ENCODE measurements around the gene CTDSPL.

Gene CTDSPL

GRCh38 chr3:37990527-37990926 lies 128.8 kb downstream of the CTDSPL start, which contains the start of gene VILL:
Gene VILL, plus strand, starts transcription at chr3:37990786. Its CDS starts 2,887 bp downstream, at chr3:37993673.
- no peaks in the 10 kb centered on the region for H3K27me3 ChIP-seq (ENCODE audit: control insufficient read depth in 1 of 2, insufficient read depth in 2 of 2, low read length in 2 of 2)
- H3K4me1 ChIP-seq (ENCODE audit: control insufficient read depth in 1 of 2, insufficient read depth in 2 of 2, low read length in 2 of 2) = peaks cover 64 to 65% of the 10 kb centered on the region in 2 donors
- peak within 1 kb of the TSS; percentile 66 to 70 for H3K4me3 ChIP-seq (ENCODE audit: low read depth in 1 of 2, low read length in 2 of 2)
- peaks cover 4% of the 10 kb centered on the region in 2 donors for H3K36me3 ChIP-seq (ENCODE audit: control insufficient read depth in 1 of 2, insufficient read depth in 2 of 2, low read length in 2 of 2)
- peak within 1 kb of the TSS; percentile 88 for H3K27ac ChIP-seq (ENCODE audit: low read depth, low read length)
- H3K9me3 ChIP-seq (ENCODE audit: control insufficient read depth in 1 of 2, low read length in 2 of 2) = no peaks in the 10 kb centered on the region
- H3K9ac ChIP-seq (ENCODE audit: low read depth in 1 of 2, low read length in 2 of 2) = peak within 1 kb of the TSS; percentile 90 to 99

- Histone ChIP-seq H3K36me3 (ENCODE audit: control insufficient read depth in 1 of 2, insufficient read depth in 2 of 2, low read length in 2 of 2) (peaks cover 9 to 10% of the 10 kb centered on the region in 2 donors), H3K9me3 (ENCODE audit: control insufficient read depth in 1 of 2, low read length in 2 of 2) (no peaks in the 10 kb centered on the region), H3K9ac (ENCODE audit: low read depth in 1 of 2, low read length in 2 of 2) (peak overlapping the region; percentile 90 to 99), H3K4me3 (ENCODE audit: low read depth in 1 of 2, low read length in 2 of 2) (peak overlapping the region; percentile 66 to 70), H3K4me1 (ENCODE audit: control insufficient read depth in 1 of 2, insufficient read depth in 2 of 2, low read length in 2 of 2) (peaks cover 61 to 65% of the 10 kb centered on the region in 2 donors), H3K27ac (ENCODE audit: low read depth, low read length) (peak overlapping the region; percentile 88), H3K27me3 (ENCODE audit: control insufficient read depth in 1 of 2, insufficient read depth in 2 of 2, low read length in 2 of 2) (no peaks in the 10 kb centered on the region)
These were observed 129.4 kb downstream of the CTDSPL start for GRCh38 chr3:37991109-37991508.

DNA sequence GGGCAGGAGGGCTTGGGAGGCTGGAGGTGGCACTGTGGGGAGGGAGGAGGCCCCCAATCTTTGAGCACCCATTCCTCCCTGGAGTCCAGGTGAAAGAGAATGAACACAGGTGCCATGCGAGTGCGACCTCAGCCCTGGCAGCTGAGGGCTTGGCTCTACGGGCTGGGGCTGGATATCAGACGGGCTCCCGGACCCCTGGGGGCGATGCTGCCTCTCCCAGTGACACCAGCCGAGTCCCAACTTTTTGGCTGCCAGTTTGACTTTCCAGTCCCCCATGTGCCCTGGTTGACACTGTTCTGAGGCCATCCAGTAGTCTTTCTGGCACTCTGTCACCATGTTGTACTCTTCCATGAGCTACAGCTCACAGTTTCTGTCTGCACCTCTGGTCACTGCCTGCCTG lies 130.1 kb downstream of the CTDSPL start:
- H3K4me1 ChIP-seq (ENCODE audit: control insufficient read depth in 1 of 2, insufficient read depth in 2 of 2, low read length in 2 of 2) = peaks cover 60 to 65% of the 10 kb centered on the region in 2 donors
- peak overlapping the region; percentile 90 to 99 for H3K9ac ChIP-seq (ENCODE audit: low read depth in 1 of 2, low read length in 2 of 2)
- no peaks in the 10 kb centered on the region for H3K27me3 ChIP-seq (ENCODE audit: control insufficient read depth in 1 of 2, insufficient read depth in 2 of 2, low read length in 2 of 2)
- no peaks in the 10 kb centered on the region for H3K9me3 ChIP-seq (ENCODE audit: control insufficient read depth in 1 of 2, low read length in 2 of 2)
- peaks cover 13 to 16% of the 10 kb centered on the region in 2 donors for H3K36me3 ChIP-seq (ENCODE audit: control insufficient read depth in 1 of 2, insufficient read depth in 2 of 2, low read length in 2 of 2)
- H3K4me3 ChIP-seq (ENCODE audit: low read depth in 1 of 2, low read length in 2 of 2) = peak overlapping the region; percentile 66 to 70
- H3K27ac ChIP-seq (ENCODE audit: low read depth, low read length) = peak overlapping the region; percentile 88

- H3K4me3 ChIP-seq (ENCODE audit: low read depth in 1 of 2, low read length in 2 of 2) = peak overlapping the region; percentile 81 to 87
- H3K27me3 ChIP-seq (ENCODE audit: control insufficient read depth in 1 of 2, insufficient read depth in 2 of 2, low read length in 2 of 2) = no peaks in the 10 kb centered on the region
- H3K36me3 ChIP-seq (ENCODE audit: control insufficient read depth in 1 of 2, insufficient read depth in 2 of 2, low read length in 2 of 2) = peaks cover 16 to 17% of the 10 kb centered on the region in 2 donors
- peaks cover 63 to 68% of the 10 kb centered on the region in 2 donors for H3K4me1 ChIP-seq (ENCODE audit: control insufficient read depth in 1 of 2, insufficient read depth in 2 of 2, low read length in 2 of 2)
- peak overlapping the region; percentile 90 to 99 for H3K9ac ChIP-seq (ENCODE audit: low read depth in 1 of 2, low read length in 2 of 2)
- peak overlapping the region; percentile 91 for H3K27ac ChIP-seq (ENCODE audit: low read depth, low read length)
- H3K9me3 ChIP-seq (ENCODE audit: control insufficient read depth in 1 of 2, low read length in 2 of 2) = no peaks in the 10 kb centered on the region
These were observed 130.8 kb downstream of the CTDSPL start for GRCh38 chr3:37992271-37993066.

- H3K36me3 ChIP-seq (ENCODE audit: control insufficient read depth in 1 of 2, insufficient read depth in 2 of 2, low read length in 2 of 2) = peaks cover 16 to 23% of the 10 kb centered on the region in 2 donors
- peak overlapping the region; percentile 81 to 87 for H3K4me3 ChIP-seq (ENCODE audit: low read depth in 1 of 2, low read length in 2 of 2)
- H3K9me3 ChIP-seq (ENCODE audit: control insufficient read depth in 1 of 2, low read length in 2 of 2) = no peaks in the 10 kb centered on the region
- H3K27me3 ChIP-seq (ENCODE audit: control insufficient read depth in 1 of 2, insufficient read depth in 2 of 2, low read length in 2 of 2) = no peaks in the 10 kb centered on the region
- H3K27ac ChIP-seq (ENCODE audit: low read depth, low read length) = peak overlapping the region; percentile 91
- peaks cover 61 to 68% of the 10 kb centered on the region in 2 donors for H3K4me1 ChIP-seq (ENCODE audit: control insufficient read depth in 1 of 2, insufficient read depth in 2 of 2, low read length in 2 of 2)
- peak overlapping the region; percentile 90 to 99 for H3K9ac ChIP-seq (ENCODE audit: low read depth in 1 of 2, low read length in 2 of 2)
These were observed 131.4 kb downstream of the CTDSPL start for GRCh38 chr3:37993067-37993455.

- H3K36me3 ChIP-seq (ENCODE audit: control insufficient read depth in 1 of 2, insufficient read depth in 2 of 2, low read length in 2 of 2) = peaks cover 16 to 23% of the 10 kb centered on the region in 2 donors
- H3K27me3 ChIP-seq (ENCODE audit: control insufficient read depth in 1 of 2, insufficient read depth in 2 of 2, low read length in 2 of 2) = no peaks in the 10 kb centered on the region
- peak overlapping the region; percentile 90 to 99 for H3K9ac ChIP-seq (ENCODE audit: low read depth in 1 of 2, low read length in 2 of 2)
- H3K4me3 ChIP-seq (ENCODE audit: low read depth in 1 of 2, low read length in 2 of 2) = peak overlapping the region; percentile 81 to 87
- peak overlapping the region; percentile 91 for H3K27ac ChIP-seq (ENCODE audit: low read depth, low read length)
- peaks cover 62 to 71% of the 10 kb centered on the region in 2 donors for H3K4me1 ChIP-seq (ENCODE audit: control insufficient read depth in 1 of 2, insufficient read depth in 2 of 2, low read length in 2 of 2)
- H3K9me3 ChIP-seq (ENCODE audit: control insufficient read depth in 1 of 2, low read length in 2 of 2) = no peaks in the 10 kb centered on the region
These were observed 131.8 kb downstream of the CTDSPL start for GRCh38 chr3:37993460-37993819.

DNA sequence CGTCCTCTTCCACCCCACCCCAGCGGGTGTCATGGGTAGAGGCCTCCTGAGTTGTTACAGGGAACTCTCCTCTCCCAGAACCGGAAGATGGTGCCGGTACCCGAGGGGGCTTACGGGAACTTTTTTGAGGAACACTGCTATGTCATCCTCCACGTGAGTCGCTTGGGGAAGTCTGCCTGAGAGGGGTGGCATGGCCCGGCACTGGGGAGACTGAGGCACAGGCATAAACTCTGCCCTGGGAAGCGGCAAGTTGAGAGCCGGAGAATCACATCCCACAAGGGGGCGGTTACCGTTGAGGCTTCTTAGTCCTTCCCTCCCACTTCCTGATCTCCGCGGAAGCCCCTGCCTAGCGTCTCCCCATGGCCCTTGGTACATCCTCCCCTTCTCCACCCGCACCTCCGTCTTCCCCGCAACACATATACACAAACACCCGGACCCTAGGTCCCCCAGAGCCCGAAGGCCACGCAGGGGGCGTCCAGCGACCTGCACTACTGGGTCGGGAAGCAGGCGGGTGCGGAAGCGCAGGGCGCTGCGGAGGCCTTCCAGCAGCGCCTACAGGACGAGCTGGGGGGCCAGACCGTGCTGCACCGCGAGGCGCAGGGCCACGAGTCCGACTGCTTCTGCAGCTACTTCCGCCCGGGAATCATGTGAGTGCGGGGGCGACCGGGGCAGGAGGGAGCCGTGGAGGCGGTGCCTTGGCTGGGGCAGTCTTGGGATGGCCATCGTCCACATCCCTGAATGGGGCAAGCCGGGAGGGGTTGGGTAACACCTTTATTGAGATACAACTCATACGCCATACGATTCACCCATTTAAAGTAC lies 132.3 kb downstream of the CTDSPL start:
- H3K27ac ChIP-seq (ENCODE audit: low read depth, low read length) = peak overlapping the region; percentile 91
- no peaks in the 10 kb centered on the region for H3K27me3 ChIP-seq (ENCODE audit: control insufficient read depth in 1 of 2, insufficient read depth in 2 of 2, low read length in 2 of 2)
- peak overlapping the region; percentile 90 to 99 for H3K9ac ChIP-seq (ENCODE audit: low read depth in 1 of 2, low read length in 2 of 2)
- no peaks in the 10 kb centered on the region for H3K9me3 ChIP-seq (ENCODE audit: control insufficient read depth in 1 of 2, low read length in 2 of 2)
- peaks cover 16 to 23% of the 10 kb centered on the region in 2 donors for H3K36me3 ChIP-seq (ENCODE audit: control insufficient read depth in 1 of 2, insufficient read depth in 2 of 2, low read length in 2 of 2)
- H3K4me1 ChIP-seq (ENCODE audit: control insufficient read depth in 1 of 2, insufficient read depth in 2 of 2, low read length in 2 of 2) = peaks cover 65 to 75% of the 10 kb centered on the region in 2 donors
- peak overlapping the region; percentile 81 to 87 for H3K4me3 ChIP-seq (ENCODE audit: low read depth in 1 of 2, low read length in 2 of 2)

GRCh38 chr3:37994639-37994972 lies 132.9 kb downstream of the CTDSPL start:
- Histone ChIP-seq H3K4me3 (ENCODE audit: low read depth in 1 of 2, low read length in 2 of 2) (peak overlapping the region; percentile 81 to 87), H3K27me3 (ENCODE audit: control insufficient read depth in 1 of 2, insufficient read depth in 2 of 2, low read length in 2 of 2) (no peaks in the 10 kb centered on the region), H3K4me1 (ENCODE audit: control insufficient read depth in 1 of 2, insufficient read depth in 2 of 2, low read length in 2 of 2) (peaks cover 60 to 74% of the 10 kb centered on the region in 2 donors), H3K9me3 (ENCODE audit: control insufficient read depth in 1 of 2, low read length in 2 of 2) (no peaks in the 10 kb centered on the region), H3K9ac (ENCODE audit: low read depth in 1 of 2, low read length in 2 of 2) (peak overlapping the region; percentile 90 to 99), H3K36me3 (ENCODE audit: control insufficient read depth in 1 of 2, insufficient read depth in 2 of 2, low read length in 2 of 2) (peaks cover 17 to 25% of the 10 kb centered on the region in 2 donors), H3K27ac (ENCODE audit: low read depth, low read length) (peak overlapping the region; percentile 91)

DNA sequence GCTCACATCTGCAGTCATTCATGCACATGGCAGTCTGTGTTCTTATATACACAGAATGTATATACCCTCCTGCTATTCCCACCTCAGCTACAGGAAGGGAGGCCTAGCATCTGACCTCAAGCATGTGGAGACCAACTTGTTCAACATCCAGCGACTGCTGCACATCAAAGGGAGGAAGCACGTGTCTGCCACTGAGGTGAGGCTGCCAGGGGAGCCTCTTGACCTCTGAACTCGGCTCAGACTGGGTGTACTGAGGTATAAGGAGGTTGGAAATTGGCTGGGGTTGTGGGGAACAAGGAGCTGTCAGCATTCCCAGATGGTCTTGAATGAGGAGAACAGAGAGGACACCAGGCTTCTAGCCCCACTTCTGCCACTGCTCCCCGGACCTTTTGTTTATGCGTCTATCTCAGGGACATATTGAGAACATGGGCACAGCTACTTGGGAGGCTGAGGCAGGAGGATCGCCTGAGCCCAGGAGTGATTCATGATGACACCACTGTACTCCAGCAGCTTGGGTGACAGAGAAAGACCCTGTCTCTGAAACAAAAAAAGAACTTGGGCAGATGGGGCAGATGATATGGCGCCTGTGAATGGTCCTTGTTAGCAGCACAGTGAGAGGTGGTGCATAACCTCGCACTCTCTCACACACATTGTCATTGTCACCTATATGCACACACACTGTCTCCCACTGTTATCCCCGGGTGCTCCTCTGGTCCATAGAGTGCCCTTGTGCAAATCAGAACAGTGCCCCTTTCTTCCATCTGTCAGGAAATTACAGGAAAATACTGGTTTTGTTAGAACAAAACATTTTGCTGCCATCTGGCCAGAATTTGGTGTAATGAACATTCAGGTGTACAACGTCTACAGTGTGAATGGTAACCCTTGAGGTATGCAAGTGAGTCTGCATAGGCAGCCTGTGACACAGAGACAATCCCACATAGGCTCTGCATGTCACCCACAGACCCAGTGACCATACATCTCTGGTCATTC lies 134.3 kb downstream of the CTDSPL start:
- Histone ChIP-seq H3K27me3 (ENCODE audit: control insufficient read depth in 1 of 2, insufficient read depth in 2 of 2, low read length in 2 of 2) (no peaks in the 10 kb centered on the region), H3K27ac (ENCODE audit: low read depth, low read length) (no peak overlapping the region), H3K36me3 (ENCODE audit: control insufficient read depth in 1 of 2, insufficient read depth in 2 of 2, low read length in 2 of 2) (peaks cover 23 to 34% of the 10 kb centered on the region in 2 donors), H3K9me3 (ENCODE audit: control insufficient read depth in 1 of 2, low read length in 2 of 2) (no peaks in the 10 kb centered on the region), H3K4me3 (ENCODE audit: low read depth in 1 of 2, low read length in 2 of 2) (no peak overlapping the region), H3K9ac (ENCODE audit: low read depth in 1 of 2, low read length in 2 of 2) (peak overlapping the region; percentile 1), H3K4me1 (ENCODE audit: control insufficient read depth in 1 of 2, insufficient read depth in 2 of 2, low read length in 2 of 2) (peaks cover 50 to 66% of the 10 kb centered on the region in 2 donors)
